HG03175 (cell line): ENCODE results near the gene LARGE1.

Source experiments
- ATAC-seq: cut with Tn5 transposase; IDR thresholded peaks from one replicate; pipeline ENCODE4 v1.9.1; 2021; ENCODE audit warnings: mild to moderate bottlenecking, moderate library complexity; ENCODE audit not compliant: unreplicated experiment

The LARGE1 gene

GRCh38 chr22:33680632-33681031, 239.6 kb downstream of the LARGE1 start:
- no peak for ATAC-seq

GRCh38 chr22:33678523-33678922, 241.8 kb downstream of the LARGE1 start:
- no peak for ATAC-seq

- ATAC-seq = no peak
These were observed 242.7 kb downstream of the LARGE1 start for GRCh38 chr22:33677536-33677935.

GRCh38 chr22:33674357-33674756, 245.9 kb downstream of the LARGE1 start:
- no peak for ATAC-seq

- ATAC-seq = no peak
These were observed 250.5 kb downstream of the LARGE1 start for GRCh38 chr22:33669746-33670145.

- no peak for ATAC-seq
These were observed 253.2 kb downstream of the LARGE1 start for GRCh38 chr22:33666961-33667619.

GRCh38 chr22:33666279-33666960, 253.9 kb downstream of the LARGE1 start:
- ATAC-seq = no peak

GRCh38 chr22:33659448-33659847, 260.8 kb downstream of the LARGE1 start:
- no peak for ATAC-seq

GRCh38 chr22:33658775-33659174, 261.5 kb downstream of the LARGE1 start:
- no peak for ATAC-seq

- ATAC-seq = no peak
These were observed 262.6 kb downstream of the LARGE1 start for GRCh38 chr22:33657670-33658069.

GRCh38 chr22:33656808-33657628, 263.3 kb downstream of the LARGE1 start:
- ATAC-seq = no peak

GRCh38 chr22:33654173-33654895, 265.9 kb downstream of the LARGE1 start:
- ATAC-seq = no peak

GRCh38 chr22:33653532-33654063, 266.7 kb downstream of the LARGE1 start:
- ATAC-seq = no peak

- no peak for ATAC-seq
These were observed 267.7 kb downstream of the LARGE1 start for GRCh38 chr22:33652615-33653014.

GRCh38 chr22:33650244-33650643, 270.0 kb downstream of the LARGE1 start:
- no peak for ATAC-seq

- no peak for ATAC-seq
These were observed 271.8 kb downstream of the LARGE1 start for GRCh38 chr22:33648478-33648877.

- no peak for ATAC-seq
These were observed 279.4 kb downstream of the LARGE1 start for GRCh38 chr22:33640900-33641299.

GRCh38 chr22:33639588-33640254, 280.6 kb downstream of the LARGE1 start:
- ATAC-seq = no peak

- ATAC-seq = no peak
These were observed 284.5 kb downstream of the LARGE1 start for GRCh38 chr22:33635766-33636165.

GRCh38 chr22:33631777-33632176, 288.5 kb downstream of the LARGE1 start:
- no peak for ATAC-seq
